Left cardiac atrium (tissue), 4 donors: ENCODE measurements around the gene CCSER1. TPM values are rescaled to one million over a fixed set of nuclear protein-coding genes. Genes with fewer than 3 reads are reported as not detected.

Experiments
- ATAC-seq, 2 donors: fragments of 200-7000 bp; cut with Tn5 transposase; one replicate each; pipeline ENCODE4 v1.9.1; 2020; ENCODE audit warnings: mild to moderate bottlenecking in 2 of 2, moderate library complexity in 2 of 2
- DNase-seq: peaks from one replicate; pipeline ENCODE4 v3.0.0-alpha.2; 2020
- intact Hi-C, 2 donors: fragments of 100-400 bp; cut with DNase I; formaldehyde crosslinking; loops; one replicate each; pipeline versions ENCODE4 v1.14.1 to v1.15.1; 2022 to 2023
- total RNA-seq, 2 donors: library from RNA; stranded (reverse); fragmentation: NEBNext Ultra II Directional; extraction: Animal tissue kit (Norgen Biotek cat#: 25700); gene quantifications; one replicate each; pipeline ENCODE4 v1.2.1, GENCODE V29; 2021
- donor health status: DM: no; HTN: yes; CAD: no.
- donor health status: DM: no; HTN: yes; CAD: no; lungs with severe emphysema.
- donor health status: DM: yes; HTN: yes; CAD: no.
- donor health status: Dilated cardiomyopathy.

Gene CCSER1
- total RNA-seq, 2 donors from 2014 or later: 9.6 to 12.3 TPM

GRCh38 chr4:90124276-90124675 is 2.9 kb upstream of the CCSER1 start:
- no peak for ATAC-seq
- intact Hi-C loops: no loop called here
- no peak for DNase-seq

GRCh38 chr4:90126805-90127204 is 389 bp upstream of the CCSER1 start:
- no peak for DNase-seq
- no peak for ATAC-seq
- intact Hi-C loops: loop anchor here in 1 of 2 donors (5.0 kb wide), 1 partner anchor 110 kb away; no protein-coding TSS in a partner anchor

GRCh38 chr4:90127706-90128345 is 632 bp downstream of the CCSER1 start:
- ATAC-seq (peak; percentile 72 to 81), DNase-seq (peak; percentile 35)
- intact Hi-C loops: loop anchor here in 1 of 2 donors (5.0 kb wide), 1 partner anchor 109 kb away; no protein-coding TSS in a partner anchor

- ATAC-seq: no peak
- no peak for DNase-seq
- intact Hi-C loops: loop anchor here in 1 of 2 donors (5.0 kb wide), 1 partner anchor 108 kb away; no protein-coding TSS in a partner anchor
Measured at GRCh38 chr4:90128961-90129495, 1.8 kb downstream of the CCSER1 start.

GRCh38 chr4:90130076-90130475 is 2.9 kb downstream of the CCSER1 start:
- DNase-seq (no peak), ATAC-seq (no peak)
- intact Hi-C loops: no loop called here

- no peak for ATAC-seq
- DNase-seq: no peak
- intact Hi-C loops: no loop called here
Measured at GRCh38 chr4:90137555-90137954, 10.4 kb downstream of the CCSER1 start.

GRCh38 chr4:90142081-90142480 is 14.9 kb downstream of the CCSER1 start:
- DNase-seq (no peak), ATAC-seq (no peak)
- intact Hi-C loops: no loop called here

GRCh38 chr4:90145319-90145718 is 18.1 kb downstream of the CCSER1 start:
- ATAC-seq (no peak), DNase-seq (no peak)
- intact Hi-C loops: no loop called here

GRCh38 chr4:90146306-90146705 is 19.1 kb downstream of the CCSER1 start:
- ATAC-seq (no peak), DNase-seq (no peak)
- intact Hi-C loops: no loop called here

GRCh38 chr4:90148574-90149148 is 21.5 kb downstream of the CCSER1 start:
- intact Hi-C loops: no loop called here
- no peak for ATAC-seq

GRCh38 chr4:90152024-90152423 is 24.8 kb downstream of the CCSER1 start:
- no peak for ATAC-seq

More at GRCh38 chr4:90148574-90149148, 21.5 kb downstream of the CCSER1 start:
- DNase-seq: no peak

GRCh38 chr4:90159193-90159592 is 32.0 kb downstream of the CCSER1 start:
- intact Hi-C loops: no loop called here
- ATAC-seq (peak in 1 of 2 donors; percentile 16), DNase-seq (no peak)

More at GRCh38 chr4:90152024-90152423, 24.8 kb downstream of the CCSER1 start:
- no peak for DNase-seq
- intact Hi-C loops: no loop called here

GRCh38 chr4:90160044-90160443 is 32.9 kb downstream of the CCSER1 start:
- no peak for DNase-seq
- ATAC-seq: no peak
- intact Hi-C loops: no loop called here

GRCh38 chr4:90162566-90162965 is 35.4 kb downstream of the CCSER1 start:
- DNase-seq: no peak
- intact Hi-C loops: no loop called here
- ATAC-seq: no peak

GRCh38 chr4:90163872-90164271 is 36.7 kb downstream of the CCSER1 start:
- ATAC-seq (no peak), DNase-seq (no peak)
- intact Hi-C loops: no loop called here

- ATAC-seq: no peak
- intact Hi-C loops: no loop called here
- DNase-seq: no peak
Measured at GRCh38 chr4:90165883-90166282, 38.7 kb downstream of the CCSER1 start.

- ATAC-seq: no peak
- intact Hi-C loops: no loop called here
- DNase-seq: no peak
Measured at GRCh38 chr4:90171491-90171890, 44.3 kb downstream of the CCSER1 start.

- intact Hi-C loops: no loop called here
- DNase-seq (no peak), ATAC-seq (no peak)
Measured at GRCh38 chr4:90174621-90175023, 47.4 kb downstream of the CCSER1 start.

- ATAC-seq: peak in 1 of 2 donors; percentile 66
- intact Hi-C loops: loop anchor here in 1 of 2 donors (10.0 kb wide), 1 partner anchor 63 kb away; no protein-coding TSS in a partner anchor
- DNase-seq: no peak
Measured at GRCh38 chr4:90181644-90182043, 54.5 kb downstream of the CCSER1 start.

GRCh38 chr4:90183254-90183653 is 56.1 kb downstream of the CCSER1 start:
- intact Hi-C loops: loop anchor here in 1 of 2 donors (10.0 kb wide), 1 partner anchor 62 kb away; no protein-coding TSS in a partner anchor
- DNase-seq: no peak
- ATAC-seq: no peak
